A549 (cell line): ENCODE data around the gene PRH2.

Experiments
- CBX2 ChIP-seq: fragments of 200-600 bp; sonication (generic); IDR thresholded peaks from 2 replicates; pipeline ENCODE4 v1.6.1; 2016; ENCODE audit warnings: low read depth, mild to moderate bottlenecking, borderline replicate concordance
- CEBPB ChIP-seq, 2 experiments: fragments of >200 bp in 1 of 2; sonication (Bioruptor Twin) in 1 of 2; formaldehyde crosslinking in 1 of 2; IDR thresholded peaks; 2 replicates each; pipeline ENCODE4 v1.6.1; 2012 to 2016
- POLR2A ChIP-seq: IDR thresholded peaks from 2 replicates; pipeline ENCODE4 v1.6.1; 2012; ENCODE audit warnings: mild to moderate bottlenecking, low read length
- POLR2AphosphoS2 ChIP-seq: conservative IDR thresholded peaks from 2 replicates; pipeline ENCODE4 v1.6.1; 2012; ENCODE audit warnings: low read length, improper control_type of control experiment, inconsistent platforms
- TF ChIP-seq, protein P1 (sequence below): fragments of >200 bp; sonication (Bioruptor Twin); formaldehyde crosslinking; IDR thresholded peaks from 3 replicates; pipeline ENCODE4 v1.5.1; 2016
- TF ChIP-seq, protein P2 (sequence below): IDR thresholded peaks from 2 replicates; pipeline ENCODE4 v1.6.1; 2012

DNA sequence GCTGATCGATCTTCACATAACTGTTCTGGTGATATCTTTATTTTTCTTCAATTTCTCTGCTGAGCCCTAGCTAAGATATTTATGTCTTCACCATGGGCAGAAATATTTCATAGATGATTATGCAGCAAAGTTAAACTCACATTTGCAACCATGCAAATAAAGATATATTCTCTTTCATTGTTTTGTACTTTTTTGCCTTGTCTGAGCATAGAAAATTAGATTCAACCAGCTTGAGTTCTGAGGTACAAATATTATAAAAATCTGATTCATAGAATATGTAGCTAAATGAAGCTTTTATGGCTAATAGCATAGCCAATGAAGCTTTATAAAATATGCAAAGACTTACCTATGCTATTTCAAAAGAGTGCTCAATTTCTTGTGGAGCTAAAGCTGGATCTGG, 19.6 kb upstream of the PRH2 start, which contains the start of gene TAS2R13:
- TF ChIP-seq, protein P1, sequence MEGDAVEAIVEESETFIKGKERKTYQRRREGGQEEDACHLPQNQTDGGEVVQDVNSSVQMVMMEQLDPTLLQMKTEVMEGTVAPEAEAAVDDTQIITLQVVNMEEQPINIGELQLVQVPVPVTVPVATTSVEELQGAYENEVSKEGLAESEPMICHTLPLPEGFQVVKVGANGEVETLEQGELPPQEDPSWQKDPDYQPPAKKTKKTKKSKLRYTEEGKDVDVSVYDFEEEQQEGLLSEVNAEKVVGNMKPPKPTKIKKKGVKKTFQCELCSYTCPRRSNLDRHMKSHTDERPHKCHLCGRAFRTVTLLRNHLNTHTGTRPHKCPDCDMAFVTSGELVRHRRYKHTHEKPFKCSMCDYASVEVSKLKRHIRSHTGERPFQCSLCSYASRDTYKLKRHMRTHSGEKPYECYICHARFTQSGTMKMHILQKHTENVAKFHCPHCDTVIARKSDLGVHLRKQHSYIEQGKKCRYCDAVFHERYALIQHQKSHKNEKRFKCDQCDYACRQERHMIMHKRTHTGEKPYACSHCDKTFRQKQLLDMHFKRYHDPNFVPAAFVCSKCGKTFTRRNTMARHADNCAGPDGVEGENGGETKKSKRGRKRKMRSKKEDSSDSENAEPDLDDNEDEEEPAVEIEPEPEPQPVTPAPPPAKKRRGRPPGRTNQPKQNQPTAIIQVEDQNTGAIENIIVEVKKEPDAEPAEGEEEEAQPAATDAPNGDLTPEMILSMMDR: no peak
- no peak for TF ChIP-seq POLR2AphosphoS2
- no peak for TF ChIP-seq CBX2
- no peak for TF ChIP-seq POLR2A
- TF ChIP-seq, protein P2, sequence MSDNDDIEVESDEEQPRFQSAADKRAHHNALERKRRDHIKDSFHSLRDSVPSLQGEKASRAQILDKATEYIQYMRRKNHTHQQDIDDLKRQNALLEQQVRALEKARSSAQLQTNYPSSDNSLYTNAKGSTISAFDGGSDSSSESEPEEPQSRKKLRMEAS: no peak
- no peak for TF ChIP-seq CEBPB (IDR thresholded peaks at IDR 0.05)
